PFSK-1 (cell line): ENCODE data around the gene CACNA1C.

Source experiments
- POLR2AphosphoS5 ChIP-seq: IDR thresholded peaks from 2 replicates; pipeline ENCODE4 v1.6.1; 2012; ENCODE audit warnings: low read depth, mild to moderate bottlenecking, control low read depth, low read length, moderate library complexity
- SIN3A ChIP-seq: IDR thresholded peaks from 2 replicates; pipeline ENCODE4 v1.6.1; 2012; ENCODE audit warnings: mild to moderate bottlenecking, low read length, moderate library complexity, borderline replicate concordance; ENCODE audit not compliant: insufficient read depth
- TAF1 ChIP-seq: IDR thresholded peaks from 2 replicates; pipeline ENCODE4 v1.6.1; 2012; ENCODE audit warnings: low read length, control low read depth, borderline replicate concordance; ENCODE audit not compliant: insufficient read depth
- TF ChIP-seq, protein P1 (sequence below), 2 experiments: IDR thresholded peaks; 2 replicates each; pipeline versions ENCODE4 v1.6.1 to v1.8.0; 2011 to 2012; ENCODE audit warnings: low read depth in 2 of 2, low read length in 2 of 2, control low read depth in 1 of 2, inconsistent platforms in 1 of 2, mild to moderate bottlenecking in 1 of 2, moderate library complexity in 1 of 2; ENCODE audit not compliant: insufficient read depth in 1 of 2

DNA sequence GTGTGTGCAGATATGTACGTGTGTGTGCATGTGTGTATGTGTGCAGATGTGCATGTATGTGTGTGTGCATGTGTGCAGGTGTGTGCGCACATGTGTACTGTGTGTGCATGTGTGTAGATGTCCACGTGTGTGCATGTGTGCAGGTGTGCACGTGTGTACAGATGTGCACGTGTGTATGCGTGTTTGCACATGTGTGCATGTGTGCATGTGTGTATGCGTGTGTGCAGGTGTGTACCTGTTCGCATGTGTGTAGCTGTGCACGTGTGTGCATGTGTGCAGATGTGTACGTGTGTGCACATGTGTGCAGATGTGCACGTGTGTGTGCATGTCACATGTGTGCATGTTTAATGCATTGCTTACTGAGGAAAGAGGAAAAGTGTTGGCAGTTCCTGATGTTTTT, 686.3 kb downstream of the CACNA1C start:
- TF ChIP-seq TAF1 = no peak
- no peak for TF ChIP-seq POLR2AphosphoS5
- TF ChIP-seq, protein P1, sequence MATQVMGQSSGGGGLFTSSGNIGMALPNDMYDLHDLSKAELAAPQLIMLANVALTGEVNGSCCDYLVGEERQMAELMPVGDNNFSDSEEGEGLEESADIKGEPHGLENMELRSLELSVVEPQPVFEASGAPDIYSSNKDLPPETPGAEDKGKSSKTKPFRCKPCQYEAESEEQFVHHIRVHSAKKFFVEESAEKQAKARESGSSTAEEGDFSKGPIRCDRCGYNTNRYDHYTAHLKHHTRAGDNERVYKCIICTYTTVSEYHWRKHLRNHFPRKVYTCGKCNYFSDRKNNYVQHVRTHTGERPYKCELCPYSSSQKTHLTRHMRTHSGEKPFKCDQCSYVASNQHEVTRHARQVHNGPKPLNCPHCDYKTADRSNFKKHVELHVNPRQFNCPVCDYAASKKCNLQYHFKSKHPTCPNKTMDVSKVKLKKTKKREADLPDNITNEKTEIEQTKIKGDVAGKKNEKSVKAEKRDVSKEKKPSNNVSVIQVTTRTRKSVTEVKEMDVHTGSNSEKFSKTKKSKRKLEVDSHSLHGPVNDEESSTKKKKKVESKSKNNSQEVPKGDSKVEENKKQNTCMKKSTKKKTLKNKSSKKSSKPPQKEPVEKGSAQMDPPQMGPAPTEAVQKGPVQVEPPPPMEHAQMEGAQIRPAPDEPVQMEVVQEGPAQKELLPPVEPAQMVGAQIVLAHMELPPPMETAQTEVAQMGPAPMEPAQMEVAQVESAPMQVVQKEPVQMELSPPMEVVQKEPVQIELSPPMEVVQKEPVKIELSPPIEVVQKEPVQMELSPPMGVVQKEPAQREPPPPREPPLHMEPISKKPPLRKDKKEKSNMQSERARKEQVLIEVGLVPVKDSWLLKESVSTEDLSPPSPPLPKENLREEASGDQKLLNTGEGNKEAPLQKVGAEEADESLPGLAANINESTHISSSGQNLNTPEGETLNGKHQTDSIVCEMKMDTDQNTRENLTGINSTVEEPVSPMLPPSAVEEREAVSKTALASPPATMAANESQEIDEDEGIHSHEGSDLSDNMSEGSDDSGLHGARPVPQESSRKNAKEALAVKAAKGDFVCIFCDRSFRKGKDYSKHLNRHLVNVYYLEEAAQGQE (IDR thresholded peaks at IDR 0.05; ENCODE audit: insufficient read depth in 1 of 2, low read depth in 2 of 2, low read length in 2 of 2) = no peak
- no peak for TF ChIP-seq SIN3A
